Measurements from ENCODE around the gene SPEG. TPM values are rescaled to one million over a fixed set of nuclear protein-coding genes. Genes with fewer than 3 reads are reported as not detected.

SPEG gene
- total and polyA plus RNA-seq, 2 of the 13 experiments (the other 11 are each of a cell fraction or from before 2014, with no cell fraction given): 0.18 to 0.24 TPM

GRCh38 chr2:219435701-219436100 lies 1.1 kb downstream of the SPEG start:
- TF ChIP-seq MAFF (IDR thresholded peaks at IDR 0.05; ENCODE audit: low read depth, low read length): no peak
- 0 out of 2 replicates have a peak, but pooled peaks have one; percentile 18 for TF ChIP-seq ZFP91 (CRISPR knock-in tag; IDR thresholded peaks at IDR 0.05; ENCODE audit: borderline replicate concordance)
- Histone ChIP-seq H3K27ac (ENCODE audit: extremely low read length, insufficient read depth, low read length) (no peak overlapping the region), H3K4me1 (ENCODE audit: insufficient read depth, low read length) (no peaks in the 10 kb centered on the region), H3K79me2 (ENCODE audit: insufficient read depth, low read length) (no peaks in the 10 kb centered on the region), H3K9me3 (ENCODE audit: low read length) (no peaks in the 10 kb centered on the region), H3K4me3 (replicated peaks in 1 of 3; ENCODE audit: insufficient read depth in 1 of 3, low read depth in 2 of 3, low read length in 3 of 3) (no peak overlapping the region), H2AFZ (ENCODE audit: low read length) (no peak overlapping the region), H3K9ac (ENCODE audit: insufficient read depth, low read depth, low read length) (no peak overlapping the region), H3K4me2 (ENCODE audit: low read depth, low read length) (no peak overlapping the region), H3K27me3 (ENCODE audit: control insufficient read depth in 1 of 2, insufficient read depth in 2 of 2, low read length in 2 of 2) (peaks cover 15 to 76% of the 10 kb centered on the region in 2 experiments; a peak in 4 of 5 replicates), H3K36me3 (replicated peaks in 1 of 2; ENCODE audit: control insufficient read depth in 1 of 2, insufficient read depth in 2 of 2, low read length in 2 of 2) (no peaks in the 10 kb centered on the region), H4K20me1 (ENCODE audit: insufficient read depth, low read length) (no peaks in the 10 kb centered on the region; the same call in 1 of the 2 replicates)
- ATAC-seq: no peak; the same call in 2 of the 3 replicates
- DNase-seq (ENCODE audit: low spot score): no peak
- in situ Hi-C loops (cut with HindIII; ENCODE audit: extremely low pct_ligation_motif_present, low pct_unique_long_range_greater_than_20kb) (no loop called here), intact Hi-C loops (cut with micrococcal nuclease; ENCODE audit: unreplicated experiment) (no loop called here)
- whole genome bisulfite sequencing (ENCODE audit: low lambda C conversion rate): 11% methylated on average over 6 of the region's 6 CpGs
- no peak for FAIRE-seq
- POLR2A ChIA-PET: no interaction called here
- BruUV-seq (replicated peaks): no TSS peak
- CTCF ChIA-PET (ENCODE audit: low intra/inter-chr PET ratio, low total read pairs): no interaction called here

GRCh38 chr2:219436491-219436890 lies 1.8 kb downstream of the SPEG start:
- Histone ChIP-seq H3K9ac (ENCODE audit: insufficient read depth, low read depth, low read length) (no peak overlapping the region), H3K27ac (ENCODE audit: extremely low read length, insufficient read depth, low read length) (no peak overlapping the region), H2AFZ (ENCODE audit: low read length) (no peak overlapping the region), H3K36me3 (replicated peaks in 1 of 2; ENCODE audit: control insufficient read depth in 1 of 2, insufficient read depth in 2 of 2, low read length in 2 of 2) (no peaks in the 10 kb centered on the region), H3K4me2 (ENCODE audit: low read depth, low read length) (no peak overlapping the region), H3K9me3 (ENCODE audit: low read length) (no peaks in the 10 kb centered on the region), H3K27me3 (ENCODE audit: control insufficient read depth in 1 of 2, insufficient read depth in 2 of 2, low read length in 2 of 2) (peaks cover 18 to 84% of the 10 kb centered on the region in 2 experiments; a peak in 4 of 5 replicates), H3K79me2 (ENCODE audit: insufficient read depth, low read length) (no peaks in the 10 kb centered on the region), H4K20me1 (ENCODE audit: insufficient read depth, low read length) (no peaks in the 10 kb centered on the region; the same call in 1 of the 2 replicates), H3K4me1 (ENCODE audit: insufficient read depth, low read length) (no peaks in the 10 kb centered on the region), H3K4me3 (replicated peaks in 1 of 3; ENCODE audit: insufficient read depth in 1 of 3, low read depth in 2 of 3, low read length in 3 of 3) (no peak overlapping the region)
- POLR2A ChIA-PET: no interaction called here
- ATAC-seq (no peak), DNase-seq (ENCODE audit: low spot score) (no peak), FAIRE-seq (no peak)
- CTCF ChIA-PET (ENCODE audit: low intra/inter-chr PET ratio, low total read pairs): no interaction called here
- BruUV-seq (replicated peaks): no TSS peak
- WGBS (ENCODE audit: low lambda C conversion rate): 0% methylated on average over 5 of the region's 5 CpGs
- in situ Hi-C loops (cut with HindIII; ENCODE audit: extremely low pct_ligation_motif_present, low pct_unique_long_range_greater_than_20kb): no loop called here
- intact Hi-C loops (cut with micrococcal nuclease; ENCODE audit: unreplicated experiment): no loop called here
- no peak for TF ChIP-seq EHMT2 (IDR thresholded peaks at IDR 0.05; ENCODE audit: borderline replicate concordance, low read depth, low read length)
- TF ChIP-seq MIER3 (CRISPR knock-in tag; IDR thresholded peaks at IDR 0.05; ENCODE audit: borderline replicate concordance): no peak
- TF ChIP-seq GPBP1L1 (CRISPR knock-in tag; IDR thresholded peaks at IDR 0.05): no peak
- no peak for TF ChIP-seq DPF2 (CRISPR knock-in tag; IDR thresholded peaks at IDR 0.05; ENCODE audit: borderline replicate concordance, low read depth)
- no peak for TF ChIP-seq NFATC3 (CRISPR knock-in tag; IDR thresholded peaks at IDR 0.05)
- TF ChIP-seq KDM5B (CRISPR knock-in tag; IDR thresholded peaks at IDR 0.05; ENCODE audit: borderline replicate concordance): no peak
- TF ChIP-seq SAFB2 (CRISPR knock-in tag; IDR thresholded peaks at IDR 0.05; ENCODE audit: borderline replicate concordance, low read depth): no peak
- TF ChIP-seq POGZ (CRISPR knock-in tag; IDR thresholded peaks at IDR 0.05): no peak
- no peak for TF ChIP-seq MAFG (CRISPR knock-in tag; IDR thresholded peaks at IDR 0.05)
- no peak for TF ChIP-seq ZNF747 (CRISPR knock-in tag; IDR thresholded peaks at IDR 0.05; ENCODE audit: borderline replicate concordance)
- no peak for TF ChIP-seq ZNF281 (CRISPR knock-in tag; IDR thresholded peaks at IDR 0.05; ENCODE audit: borderline replicate concordance)
